Right atrium auricular region (tissue), 2 donors: ENCODE measurements around the gene NLRP13. TPM values are rescaled to one million over a fixed set of nuclear protein-coding genes. Genes with fewer than 3 reads are reported as not detected.

Source experiments
- DNase-seq: peaks from one replicate; pipeline ENCODE4 v3.0.0-alpha.2; 2019; ENCODE audit warnings: low spot score
- H3K27ac ChIP-seq, 2 donors: fragments of 200-600 bp; sonication (generic); 1 replicate in 1 of 2; 2 replicates in 1 of 2; pipeline ENCODE4 v1.5.1; 2016 to 2019
- H3K27me3 ChIP-seq, 2 donors: fragments of 200-600 bp; sonication (generic); one replicate each; pipeline versions ENCODE4 v1.5.1 to v1.6.0; 2017 to 2019
- H3K36me3 ChIP-seq: fragments of 200-600 bp; sonication (generic); one replicate; pipeline ENCODE4 v1.5.1; 2016
- H3K4me1 ChIP-seq, 2 donors: fragments of 200-600 bp; sonication (generic); one replicate each; pipeline versions ENCODE4 v1.5.1 to v1.6.0; 2017 to 2019
- H3K4me3 ChIP-seq, 2 donors: fragments of 200-600 bp; sonication (generic); 1 replicate in 1 of 2; 2 replicates in 1 of 2; pipeline ENCODE4 v1.5.1; 2017 to 2019; ENCODE audit warnings: mild to moderate bottlenecking in 1 of 2, moderate library complexity in 1 of 2
- H3K9me3 ChIP-seq, 2 donors: fragments of 200-600 bp; sonication (generic); one replicate each; pipeline ENCODE4 v1.5.1; 2019
- CTCF ChIP-seq, 2 donors: fragments of 200-600 bp; sonication (generic); IDR thresholded peaks; one replicate each; pipeline ENCODE4 v1.5.1; 2019; ENCODE audit warnings: antibody characterized with exemption in 2 of 2
- total RNA-seq, 2 donors: library from RNA; depleted of rRNA; stranded (reverse); fragments of >200 nt; gene quantifications; one replicate each; pipeline ENCODE4 v1.1.0, GENCODE V29; 2016

Gene NLRP13
- total RNA-seq, 2 donors from 2014 or later, result not detected

GRCh38 chr19:55912916-55913315 lies 19.2 kb downstream of the NLRP13 start:
- DNase-seq, result no peak
- H3K27me3 ChIP-seq, result no peaks in the 10 kb centered on the region
- no peaks in the 10 kb centered on the region for H3K36me3 ChIP-seq
- TF ChIP-seq CTCF (IDR thresholded peaks at IDR 0.05), result no peak
- H3K4me1 ChIP-seq, result no peaks in the 10 kb centered on the region
- no peak overlapping the region for H3K27ac ChIP-seq
- H3K9me3 ChIP-seq, result peaks cover 0 to 23% of the 10 kb centered on the region in 2 donors
- H3K4me3 ChIP-seq, result no peak overlapping the region

GRCh38 chr19:55909801-55910200 lies 22.3 kb downstream of the NLRP13 start:
- Histone ChIP-seq H3K27ac (no peak overlapping the region), H3K36me3 (no peaks in the 10 kb centered on the region), H3K4me1 (no peaks in the 10 kb centered on the region), H3K4me3 (no peak overlapping the region), H3K9me3 (peaks cover 0 to 3% of the 10 kb centered on the region in 2 donors), H3K27me3 (no peaks in the 10 kb centered on the region)
- TF ChIP-seq CTCF (IDR thresholded peaks at IDR 0.05), result no peak
- DNase-seq, result no peak

- no peak for DNase-seq
- Histone ChIP-seq H3K9me3 (peaks cover 0 to 3% of the 10 kb centered on the region in 2 donors), H3K27ac (no peak overlapping the region), H3K36me3 (no peaks in the 10 kb centered on the region), H3K27me3 (no peaks in the 10 kb centered on the region), H3K4me1 (no peaks in the 10 kb centered on the region), H3K4me3 (no peak overlapping the region)
- TF ChIP-seq CTCF (IDR thresholded peaks at IDR 0.05), result no peak
These were observed 24.4 kb downstream of the NLRP13 start for GRCh38 chr19:55907746-55908145.

- no peaks in the 10 kb centered on the region for H3K4me1 ChIP-seq
- DNase-seq, result no peak
- no peak for TF ChIP-seq CTCF (IDR thresholded peaks at IDR 0.05)
- H3K9me3 ChIP-seq, result no peaks in the 10 kb centered on the region
- no peak overlapping the region for H3K4me3 ChIP-seq
- no peaks in the 10 kb centered on the region for H3K27me3 ChIP-seq
- H3K36me3 ChIP-seq, result no peaks in the 10 kb centered on the region
- no peak overlapping the region for H3K27ac ChIP-seq
These were observed 24.9 kb downstream of the NLRP13 start for GRCh38 chr19:55907286-55907685.

GRCh38 chr19:55902080-55902751 lies 29.9 kb downstream of the NLRP13 start:
- no peak overlapping the region for H3K4me3 ChIP-seq
- H3K36me3 ChIP-seq, result no peaks in the 10 kb centered on the region
- no peak overlapping the region for H3K27ac ChIP-seq
- no peak for TF ChIP-seq CTCF (IDR thresholded peaks at IDR 0.05)
- no peaks in the 10 kb centered on the region for H3K4me1 ChIP-seq
- no peaks in the 10 kb centered on the region for H3K9me3 ChIP-seq
- no peak for DNase-seq
- no peaks in the 10 kb centered on the region for H3K27me3 ChIP-seq
